Measurements from ENCODE around the gene CACNA1C.

Gene CACNA1C

GRCh38 chr12:2147335-2147734, 94.5 kb downstream of the CACNA1C start:
- no peak for TF ChIP-seq CTCF (conservative IDR thresholded peaks at IDR 0.05; ENCODE audit: low read depth, low read length)
- no peak for DNase-seq (ENCODE audit: low read depth)
- no peak overlapping the region for H3K4me3 ChIP-seq (ENCODE audit: low read depth, low read length)

GRCh38 chr12:2149091-2149490, 96.3 kb downstream of the CACNA1C start:
- H3K4me3 ChIP-seq (ENCODE audit: low read depth, low read length), result no peak overlapping the region
- DNase-seq (ENCODE audit: low read depth), result peak; percentile 35
- no peak for TF ChIP-seq CTCF (conservative IDR thresholded peaks at IDR 0.05; ENCODE audit: low read depth, low read length)

- no peak for TF ChIP-seq CTCF (conservative IDR thresholded peaks at IDR 0.05; ENCODE audit: low read depth, low read length)
- DNase-seq (ENCODE audit: low read depth), result no peak
- no peak overlapping the region for H3K4me3 ChIP-seq (ENCODE audit: low read depth, low read length)
Measured at GRCh38 chr12:2150833-2151232, 98.0 kb downstream of the CACNA1C start.

GRCh38 chr12:2151391-2151790, 98.6 kb downstream of the CACNA1C start:
- no peak for DNase-seq (ENCODE audit: low read depth)
- no peak overlapping the region for H3K4me3 ChIP-seq (ENCODE audit: low read depth, low read length)
- no peak for TF ChIP-seq CTCF (conservative IDR thresholded peaks at IDR 0.05; ENCODE audit: low read depth, low read length)

- H3K4me3 ChIP-seq (ENCODE audit: low read depth, low read length), result no peak overlapping the region
- TF ChIP-seq CTCF (conservative IDR thresholded peaks at IDR 0.05; ENCODE audit: low read depth, low read length), result no peak
- DNase-seq (ENCODE audit: low read depth), result no peak
Measured at GRCh38 chr12:2152134-2152533, 99.3 kb downstream of the CACNA1C start.

GRCh38 chr12:2154050-2154449, 101.3 kb downstream of the CACNA1C start:
- DNase-seq (ENCODE audit: low read depth), result peak; percentile 41
- no peak overlapping the region for H3K4me3 ChIP-seq (ENCODE audit: low read depth, low read length)
- TF ChIP-seq CTCF (conservative IDR thresholded peaks at IDR 0.05; ENCODE audit: low read depth, low read length), result no peak

GRCh38 chr12:2154521-2154920, 101.7 kb downstream of the CACNA1C start:
- no peak for TF ChIP-seq CTCF (conservative IDR thresholded peaks at IDR 0.05; ENCODE audit: low read depth, low read length)
- H3K4me3 ChIP-seq (ENCODE audit: low read depth, low read length), result no peak overlapping the region
- DNase-seq (ENCODE audit: low read depth), result no peak

Data from choroid plexus epithelial cell (primary cell).